Measurements from ENCODE around the gene CHRNA7.
"Not testable (repeated sequence)": the region's sequence is repeated elsewhere in the genome, so short reads cannot be mapped to it uniquely, and the experiment has no call there.

The CHRNA7 gene

DNA sequence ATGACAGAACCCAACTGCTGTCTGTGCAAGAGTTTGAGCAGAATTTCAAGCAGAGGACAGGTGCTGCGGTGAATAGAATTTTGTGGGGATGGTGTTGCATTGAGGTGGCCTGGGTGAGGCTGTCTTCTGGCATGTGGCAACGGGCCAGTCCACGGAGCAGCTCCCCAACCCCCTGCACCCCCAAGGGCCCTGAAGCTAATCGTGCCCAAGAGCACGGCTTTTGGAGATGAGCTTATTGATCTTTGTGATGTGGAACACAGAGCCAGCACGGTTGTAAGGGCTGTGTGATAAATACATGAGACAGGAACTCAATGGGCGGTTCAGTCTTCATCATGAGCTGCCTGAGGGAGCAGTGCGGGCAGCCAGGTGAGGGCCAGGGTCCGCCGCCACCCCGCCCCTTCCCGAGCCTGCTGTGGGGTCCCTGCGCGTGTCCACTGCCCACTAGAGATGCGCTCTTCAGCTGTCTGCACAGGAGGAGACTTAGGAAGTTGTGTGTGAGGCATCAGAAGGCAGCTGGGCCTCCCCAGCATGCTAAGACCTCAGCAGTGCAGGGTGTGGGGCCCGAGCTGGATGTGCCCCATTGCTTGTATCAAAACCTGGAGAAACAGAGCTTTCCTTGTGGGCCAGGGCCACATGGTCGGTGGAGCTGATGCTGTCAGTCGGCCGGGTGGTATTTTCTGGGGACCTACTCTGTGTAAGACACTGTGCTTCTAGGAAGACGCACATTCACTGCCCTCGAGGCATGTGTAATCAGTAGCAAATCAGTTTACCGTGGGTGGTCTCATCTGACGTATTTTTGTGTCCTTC, 90.5 kb downstream of the CHRNA7 start:
- no peak for DNase-seq

DNA sequence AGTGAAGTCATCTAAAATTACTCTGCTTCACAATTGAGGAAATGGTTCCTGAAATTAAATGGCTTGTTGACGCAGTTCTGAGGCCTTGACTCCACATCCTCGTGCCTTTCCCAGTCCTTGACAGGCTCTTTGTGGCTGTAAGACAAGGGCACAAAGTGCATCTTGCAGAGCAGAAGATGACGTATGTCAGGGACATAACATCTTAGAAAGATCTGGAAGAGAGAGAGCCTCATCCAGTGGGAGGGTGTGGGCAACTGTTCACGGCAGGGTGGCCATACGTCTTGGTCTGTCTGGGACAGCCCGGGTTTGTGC, 91.0 kb downstream of the CHRNA7 start:
- no peak for DNase-seq

DNA sequence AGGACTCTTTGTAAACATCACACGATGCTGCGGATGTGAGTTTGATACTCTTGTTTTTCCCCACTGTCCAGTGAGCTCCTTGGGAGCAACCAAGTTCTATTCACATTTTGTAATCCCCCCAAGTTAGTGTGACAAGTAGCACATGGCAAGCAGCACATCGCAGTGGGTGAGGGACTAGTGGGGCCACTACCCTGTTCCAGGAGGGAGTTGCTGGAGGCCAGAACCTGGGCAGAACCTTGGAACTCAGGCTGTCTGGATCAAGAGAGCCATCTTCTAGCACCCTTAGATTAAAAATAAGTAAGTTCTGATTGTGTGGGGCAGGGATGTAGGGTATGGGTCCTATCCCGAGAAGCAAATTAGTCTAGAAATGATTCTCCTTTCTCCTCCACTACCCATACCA, 91.7 kb downstream of the CHRNA7 start:
- no peak for DNase-seq

DNA sequence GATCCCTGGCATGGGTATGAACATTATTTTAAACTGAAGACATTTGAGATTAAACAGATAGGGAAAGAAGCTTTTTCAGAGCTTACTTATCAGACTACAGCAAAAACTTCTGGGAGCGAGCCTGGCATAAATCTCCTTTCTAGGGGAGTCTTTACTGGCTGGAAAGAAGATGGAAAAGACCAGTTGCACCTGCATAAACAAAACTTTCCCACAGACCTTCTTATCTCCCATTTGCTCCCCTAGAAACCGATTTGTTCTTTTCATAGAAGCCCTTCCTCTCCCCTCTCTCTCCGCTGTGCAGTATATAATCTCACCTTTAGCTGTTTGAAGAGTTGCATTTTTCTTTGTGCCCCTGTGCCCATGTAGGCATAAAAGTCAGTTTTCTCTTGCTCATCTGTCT, 93.2 kb downstream of the CHRNA7 start:
- DNase-seq = no peak

DNA sequence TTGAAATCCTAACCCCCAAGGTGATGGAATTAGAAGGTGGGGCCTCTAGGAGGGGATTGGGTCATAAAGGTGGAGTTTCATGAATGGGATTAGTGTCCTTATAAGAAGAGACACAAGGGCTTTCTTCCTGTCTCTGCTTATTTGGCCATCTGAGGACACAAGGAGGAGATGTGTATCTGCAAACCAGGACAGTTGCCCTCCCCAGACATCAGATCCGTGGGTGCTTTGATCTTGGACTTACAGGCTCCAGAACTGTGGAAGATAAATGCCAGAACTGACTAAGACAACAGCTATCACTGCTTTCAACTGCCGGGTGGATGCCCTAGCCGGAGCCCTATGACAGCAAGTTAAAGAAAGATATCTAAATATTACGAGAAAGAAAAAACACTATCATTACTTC, 94.4 kb downstream of the CHRNA7 start:
- no peak for DNase-seq

DNA sequence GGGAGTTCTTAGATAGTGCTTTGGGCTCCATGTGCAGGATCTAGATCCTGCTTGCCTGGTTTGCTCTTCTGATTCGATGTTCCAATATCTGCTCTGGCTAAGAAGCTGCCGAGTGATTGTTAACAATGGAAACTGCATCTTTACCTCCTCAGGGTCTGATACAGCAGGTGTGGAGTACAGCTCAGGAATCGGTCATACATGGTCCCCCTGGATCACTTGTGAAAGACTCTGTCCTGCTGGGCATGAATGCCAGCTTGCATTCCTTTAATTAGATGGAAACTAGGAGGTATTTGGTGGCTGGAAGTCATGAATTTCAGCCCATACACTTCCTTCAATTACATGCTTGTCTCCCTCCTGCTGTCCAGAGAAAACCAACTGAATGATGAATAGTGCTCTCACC, 95.3 kb downstream of the CHRNA7 start:
- no peak for DNase-seq

DNA sequence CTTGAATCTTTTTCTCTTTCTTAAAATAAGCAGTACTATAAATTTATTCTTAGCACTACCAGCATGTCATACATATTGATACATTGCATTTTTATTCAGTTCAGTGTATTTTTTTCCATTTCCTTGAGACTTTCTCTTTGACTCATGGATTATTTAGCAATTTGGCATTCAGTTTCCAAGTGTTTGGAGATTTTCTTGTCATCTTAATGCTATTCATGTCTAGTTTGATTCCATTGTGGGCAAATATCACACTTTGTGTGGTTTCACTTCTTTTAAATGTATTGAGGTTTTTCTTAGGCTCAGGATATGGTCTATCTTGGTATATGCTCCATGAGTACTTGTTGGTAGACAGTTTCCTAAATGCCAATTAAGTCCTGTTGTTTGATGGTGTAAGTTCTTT, 99.5 kb downstream of the CHRNA7 start:
- DNase-seq = no peak

DNA sequence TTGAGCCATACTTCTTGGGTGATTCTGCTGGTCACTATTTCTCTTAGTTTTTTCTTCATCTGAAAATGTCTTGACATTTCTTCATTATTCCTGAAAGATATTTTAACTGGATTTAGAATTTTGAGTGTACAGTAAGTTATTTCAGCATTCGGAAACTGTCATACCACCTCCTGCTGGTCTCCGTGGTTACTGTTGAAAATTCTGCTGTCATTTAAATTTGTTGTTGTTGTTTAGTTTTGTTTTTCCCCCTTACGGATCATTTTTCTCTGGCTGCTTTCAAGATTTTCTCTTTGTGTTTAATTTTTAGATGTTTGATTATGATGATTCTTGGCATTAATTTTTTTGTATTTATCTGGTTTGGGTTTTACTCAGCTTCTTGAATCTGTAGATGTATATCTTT, 100.5 kb downstream of the CHRNA7 start:
- no peak for DNase-seq

DNA sequence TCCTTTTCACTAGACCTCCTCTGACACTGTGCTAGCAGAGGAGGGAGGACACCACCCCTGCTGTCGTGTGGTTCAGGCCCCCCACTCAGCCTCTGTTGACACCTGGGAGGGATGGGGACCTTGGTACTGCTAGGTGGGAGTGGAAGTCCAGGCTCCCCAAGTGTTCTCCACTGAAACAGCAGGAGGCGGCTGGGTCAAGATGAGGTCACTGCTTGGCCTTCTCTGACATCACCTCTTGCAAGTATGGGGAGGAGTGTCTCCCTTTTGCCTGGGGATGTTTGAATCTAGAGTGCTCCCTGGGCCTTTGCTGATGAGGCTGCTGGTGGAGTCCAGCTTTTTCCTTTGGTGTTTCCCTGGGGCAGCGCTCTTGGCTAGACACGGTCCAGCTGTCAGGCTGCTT, 101.5 kb downstream of the CHRNA7 start:
- no peak for DNase-seq

DNA sequence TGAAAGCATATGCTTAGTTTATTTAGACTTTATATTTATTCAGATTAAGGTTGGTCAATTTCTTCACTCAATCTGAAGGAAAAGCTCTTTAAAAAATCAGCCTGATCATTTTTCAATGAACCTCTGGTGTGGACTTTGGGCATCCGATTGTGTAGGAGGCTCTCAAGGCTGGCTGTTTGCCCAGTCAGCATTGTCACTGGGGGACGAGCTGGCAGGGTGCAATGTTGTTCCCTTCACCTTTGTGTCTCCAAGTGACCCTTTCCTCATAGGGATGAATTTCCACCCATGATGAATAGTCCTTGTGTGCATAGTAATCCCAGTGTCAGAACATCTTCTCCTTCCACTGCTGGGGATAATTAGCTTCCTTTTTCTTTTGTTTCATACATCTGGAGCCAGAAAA, 102.5 kb downstream of the CHRNA7 start:
- no peak for DNase-seq

DNA sequence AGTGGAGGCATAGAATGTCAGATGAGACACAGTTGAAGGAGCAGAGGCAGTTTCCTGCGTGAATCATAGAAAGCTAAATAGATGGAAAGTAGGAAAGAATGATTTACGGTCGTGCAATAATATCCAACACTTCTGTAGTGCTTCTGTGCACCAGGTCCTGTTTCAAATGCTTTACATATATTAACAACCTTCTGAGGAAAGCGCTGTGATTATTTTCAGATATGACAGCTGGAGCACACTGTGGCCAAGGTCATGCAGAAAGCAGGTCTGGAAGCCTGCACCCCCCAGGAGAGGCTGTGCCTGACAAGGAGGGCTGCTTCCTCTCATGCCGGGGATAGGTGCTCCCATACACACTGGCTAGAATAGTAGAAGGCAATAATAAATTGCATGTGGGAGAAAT, 104.5 kb downstream of the CHRNA7 start:
- DNase-seq = no peak

DNA sequence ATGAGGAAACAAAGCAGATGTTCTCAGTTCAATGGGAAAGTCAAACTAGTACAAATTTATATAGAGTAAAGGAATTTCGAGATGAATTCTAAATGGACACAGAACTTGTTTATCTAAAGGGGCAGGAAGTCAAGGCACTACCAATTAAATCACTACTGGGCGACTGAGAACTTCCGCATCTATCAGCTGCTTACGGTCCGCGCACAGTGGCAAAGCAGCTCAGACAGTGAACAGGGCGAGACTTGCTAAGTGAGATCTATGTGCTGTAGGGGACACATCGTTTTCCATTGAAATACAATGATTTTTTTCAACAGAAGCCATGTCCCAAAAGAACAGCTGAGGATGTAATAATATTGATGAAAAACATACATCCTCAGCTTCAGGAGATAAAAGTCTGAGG, 105.0 kb downstream of the CHRNA7 start:
- DNase-seq = no peak

DNA sequence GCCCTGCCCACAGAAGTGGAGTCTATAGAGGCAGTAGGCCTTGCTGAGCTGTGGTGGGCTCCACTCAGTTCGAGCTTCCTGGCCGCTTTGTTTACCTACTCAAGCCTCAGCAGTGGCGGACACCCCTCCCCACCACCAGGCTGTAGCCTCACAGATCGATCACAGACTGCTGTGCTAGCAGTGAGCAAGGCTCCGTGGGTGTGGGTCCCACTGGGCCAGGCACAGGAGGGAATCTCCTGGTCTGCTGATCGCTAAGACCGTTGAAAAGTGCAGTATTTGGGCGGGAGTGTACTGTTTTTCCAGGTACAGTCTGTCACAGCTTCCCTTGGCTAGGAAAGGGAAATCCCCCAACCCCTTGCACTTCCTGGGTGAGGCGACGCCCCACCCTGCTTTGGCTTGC, 115.2 kb downstream of the CHRNA7 start:
- not testable (repeated sequence) for DNase-seq

DNA sequence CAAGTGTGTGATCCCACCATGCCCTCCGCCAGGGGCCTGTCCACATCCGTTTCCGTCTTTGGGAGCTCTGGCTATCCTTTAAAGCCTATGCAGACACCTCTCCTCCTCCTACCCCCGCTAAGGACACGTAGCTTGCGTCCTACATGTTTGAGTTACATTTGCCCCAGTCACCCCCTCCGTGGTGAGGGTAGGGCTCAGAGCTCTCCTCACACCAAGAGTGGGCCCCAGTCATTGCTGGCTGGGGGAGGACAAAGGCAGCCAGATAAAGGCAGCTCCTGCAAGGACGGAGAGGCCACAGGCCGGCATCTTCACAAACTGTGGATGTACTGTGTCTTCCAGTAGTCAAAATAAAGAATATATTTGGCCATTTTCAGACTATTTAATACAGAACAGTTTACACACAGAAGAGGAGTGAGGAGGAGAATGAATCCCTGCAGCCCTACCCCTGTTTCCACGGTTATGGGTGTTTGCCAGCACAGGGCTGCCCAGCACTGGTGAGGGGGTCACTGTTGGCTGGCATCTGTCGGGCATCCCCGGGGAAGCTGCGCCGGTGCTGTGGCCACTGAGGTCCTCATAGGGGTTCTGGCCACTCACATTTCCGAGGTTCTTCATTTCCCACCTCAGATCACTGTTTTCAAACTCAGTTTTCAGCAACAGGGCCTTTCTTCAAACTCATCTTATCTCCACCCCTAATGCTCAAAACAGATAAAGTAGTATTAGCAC, 118.7 kb downstream of the CHRNA7 start:
- no peak for DNase-seq

DNA sequence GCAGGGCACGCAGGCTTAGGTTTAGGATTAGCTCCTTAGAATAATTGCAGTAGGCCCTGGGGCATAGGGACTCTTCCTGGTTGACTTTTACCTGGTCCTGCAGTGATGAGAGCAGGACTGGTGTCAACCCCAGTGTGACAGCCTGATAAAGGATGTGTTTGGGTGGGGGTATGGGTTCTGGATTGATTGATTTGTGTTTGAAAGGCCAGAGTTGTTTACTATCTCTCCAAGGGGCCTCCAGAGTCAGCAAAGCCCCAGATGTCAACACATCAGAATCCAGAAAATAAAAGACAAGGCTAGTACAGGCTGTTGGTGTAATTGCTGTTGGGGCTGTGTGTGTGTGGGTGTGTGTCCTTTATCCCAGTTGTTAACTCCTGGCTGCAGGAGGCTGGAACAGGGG, 122.3 kb downstream of the CHRNA7 start:
- no peak for DNase-seq

DNA sequence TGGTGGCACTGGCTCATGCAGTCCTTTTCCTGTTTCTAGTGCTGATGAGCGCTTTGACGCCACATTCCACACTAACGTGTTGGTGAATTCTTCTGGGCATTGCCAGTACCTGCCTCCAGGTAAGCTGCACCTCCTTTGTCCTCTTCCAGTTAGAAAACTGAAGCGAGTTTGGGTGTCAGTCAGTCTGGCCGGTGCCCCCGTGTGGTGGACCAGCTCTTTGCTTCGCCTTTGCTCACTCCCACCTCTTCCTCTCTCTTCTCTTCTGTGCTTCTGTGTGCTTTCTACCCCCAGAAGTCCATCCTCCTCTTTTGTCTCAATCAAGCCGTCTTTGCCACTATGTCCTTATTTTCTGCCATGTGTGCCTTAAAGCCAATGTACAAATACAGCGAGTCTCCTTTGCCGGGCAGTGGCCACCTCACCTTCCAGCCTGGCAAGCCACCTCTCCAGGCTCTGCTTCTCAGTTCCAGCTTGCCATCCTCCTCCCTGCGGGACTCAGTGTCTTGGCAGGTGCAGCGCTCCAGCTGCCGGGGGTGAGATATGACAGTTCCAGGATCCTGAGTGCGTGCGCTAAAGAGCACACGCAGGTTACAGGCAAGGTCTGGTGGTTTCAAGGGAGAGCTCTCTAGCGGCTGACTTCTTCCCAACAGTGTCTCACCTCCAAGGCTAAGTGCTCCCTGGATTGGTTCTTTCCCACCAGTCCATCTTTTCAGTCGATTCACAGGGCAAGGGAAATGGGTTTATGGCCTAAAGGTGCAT, 123.7 kb downstream of the CHRNA7 start:
- not testable (repeated sequence) for DNase-seq

DNA sequence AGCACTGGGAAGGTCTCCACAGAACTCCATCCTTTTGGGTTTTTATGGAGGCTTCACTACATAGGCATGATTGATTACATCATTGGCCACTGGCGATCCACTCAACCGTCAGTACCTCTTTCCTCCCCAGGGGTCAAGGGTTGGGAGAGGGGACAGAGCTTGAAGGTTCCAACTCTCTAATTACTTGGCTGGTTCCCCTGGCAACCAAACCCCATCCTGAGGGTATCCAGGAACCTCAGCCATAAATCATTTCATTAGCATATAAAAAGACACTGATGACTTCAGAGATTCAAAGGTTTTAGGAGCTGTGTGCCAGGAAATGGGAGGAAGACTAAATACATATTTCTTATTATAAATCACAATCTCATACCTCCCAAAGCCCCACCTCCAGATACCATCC, 131.8 kb downstream of the CHRNA7 start:
- not testable (repeated sequence) for DNase-seq

DNA sequence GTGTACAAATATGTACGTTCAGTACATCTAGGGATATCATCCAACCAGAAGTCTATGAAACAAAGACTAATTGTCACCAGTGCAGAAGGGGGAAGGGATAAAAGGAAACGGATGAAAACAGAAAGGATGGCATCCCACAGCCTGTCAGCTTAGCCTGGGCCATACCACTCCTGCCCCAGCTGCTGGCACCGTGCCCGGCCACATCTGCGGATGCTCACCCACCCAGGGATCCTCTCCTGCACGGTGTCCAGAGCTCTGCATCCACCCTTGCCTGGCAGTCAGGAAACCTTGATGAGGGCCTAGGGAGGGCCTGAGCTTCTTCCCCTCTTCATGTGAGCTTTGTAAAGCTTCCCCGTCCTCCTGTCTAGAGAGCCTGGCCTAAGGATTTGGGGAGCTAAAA, 133.8 kb downstream of the CHRNA7 start:
- not testable (repeated sequence) for DNase-seq

DNA sequence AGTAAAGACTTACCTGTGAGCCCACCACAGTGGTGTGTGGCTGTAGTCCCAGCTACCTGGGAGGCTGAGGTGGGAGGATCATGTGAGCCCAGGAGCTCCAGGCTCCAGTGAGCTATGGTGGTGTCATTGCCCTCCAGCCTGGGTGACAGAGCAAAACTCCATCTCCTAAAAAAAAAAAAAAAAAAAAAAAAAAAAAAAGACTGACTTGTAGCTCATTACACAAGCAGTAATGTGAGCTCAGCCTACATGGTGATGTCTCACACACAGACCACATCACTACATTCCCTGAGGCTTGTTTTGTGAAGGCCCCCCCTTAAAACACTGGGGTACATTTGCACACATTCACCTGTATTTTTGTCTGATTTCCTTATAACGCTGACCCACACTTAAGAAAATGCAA, 134.4 kb downstream of the CHRNA7 start:
- DNase-seq = not testable (repeated sequence)

DNA sequence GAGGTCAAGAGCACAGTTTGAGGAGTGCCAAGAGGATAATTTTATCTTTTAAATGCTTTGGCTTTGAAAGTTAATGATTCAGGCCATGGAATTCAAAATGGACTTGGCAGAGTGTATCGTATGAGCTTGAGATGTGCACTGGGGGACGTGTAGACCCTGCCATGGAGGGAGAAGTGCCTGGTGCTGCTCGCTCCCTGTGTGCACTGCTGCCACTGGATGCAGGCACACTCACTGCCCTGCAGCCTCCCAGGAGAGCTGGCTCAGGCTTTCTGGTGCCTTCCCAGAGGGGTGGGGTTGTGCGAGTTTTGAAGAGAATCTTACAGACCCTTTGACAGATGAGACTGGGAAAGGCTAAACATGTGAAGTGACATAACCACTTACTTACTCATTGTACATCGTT, 135.5 kb downstream of the CHRNA7 start:
- not testable (repeated sequence) for DNase-seq

DNA sequence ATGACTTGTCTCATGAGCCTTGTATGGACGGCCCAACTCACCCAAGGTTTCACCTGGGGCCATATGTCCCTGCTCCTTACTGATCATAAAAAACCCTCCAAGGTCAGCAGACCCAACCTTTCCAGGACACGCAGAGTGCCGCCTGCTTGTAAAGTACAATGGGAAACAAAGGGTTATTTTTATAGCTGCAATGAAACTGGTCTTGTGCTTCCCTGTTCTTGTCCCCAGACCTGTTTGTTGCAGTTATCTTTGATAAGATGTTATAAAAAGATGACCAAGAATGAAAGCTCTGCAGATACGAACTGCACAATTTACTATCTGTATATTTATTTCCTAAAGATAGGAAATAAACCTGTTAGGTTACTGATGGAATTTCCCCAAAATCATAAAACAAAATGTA, 136.0 kb downstream of the CHRNA7 start:
- DNase-seq = not testable (repeated sequence)

DNA sequence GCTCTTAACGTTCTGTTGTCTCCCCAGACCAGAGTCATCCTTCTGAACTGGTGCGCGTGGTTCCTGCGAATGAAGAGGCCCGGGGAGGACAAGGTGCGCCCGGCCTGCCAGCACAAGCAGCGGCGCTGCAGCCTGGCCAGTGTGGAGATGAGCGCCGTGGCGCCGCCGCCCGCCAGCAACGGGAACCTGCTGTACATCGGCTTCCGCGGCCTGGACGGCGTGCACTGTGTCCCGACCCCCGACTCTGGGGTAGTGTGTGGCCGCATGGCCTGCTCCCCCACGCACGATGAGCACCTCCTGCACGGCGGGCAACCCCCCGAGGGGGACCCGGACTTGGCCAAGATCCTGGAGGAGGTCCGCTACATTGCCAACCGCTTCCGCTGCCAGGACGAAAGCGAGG, 137.6 kb downstream of the CHRNA7 start:
- DNase-seq = not testable (repeated sequence)

DNA sequence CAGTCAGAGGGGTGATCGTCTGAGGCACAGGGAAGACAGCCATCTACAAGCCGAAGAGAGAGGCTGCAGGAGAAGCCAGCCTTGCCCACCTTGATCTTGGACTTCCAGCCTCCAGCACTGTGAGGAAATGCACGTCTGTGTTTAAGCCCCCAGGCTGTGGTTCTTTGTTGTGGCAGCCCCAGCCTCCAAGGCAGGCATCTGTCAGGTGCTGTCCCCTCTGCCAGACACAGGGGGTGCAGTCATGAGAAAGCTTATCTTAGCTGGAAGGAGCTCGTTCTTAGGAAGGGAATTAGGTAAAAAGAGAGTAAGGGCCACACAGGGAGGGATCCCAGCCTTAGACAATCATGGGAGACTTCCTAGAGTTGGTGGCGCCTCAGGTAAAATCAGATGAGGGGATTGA, 150.3 kb downstream of the CHRNA7 start:
- DNase-seq = not testable (repeated sequence)

DNA sequence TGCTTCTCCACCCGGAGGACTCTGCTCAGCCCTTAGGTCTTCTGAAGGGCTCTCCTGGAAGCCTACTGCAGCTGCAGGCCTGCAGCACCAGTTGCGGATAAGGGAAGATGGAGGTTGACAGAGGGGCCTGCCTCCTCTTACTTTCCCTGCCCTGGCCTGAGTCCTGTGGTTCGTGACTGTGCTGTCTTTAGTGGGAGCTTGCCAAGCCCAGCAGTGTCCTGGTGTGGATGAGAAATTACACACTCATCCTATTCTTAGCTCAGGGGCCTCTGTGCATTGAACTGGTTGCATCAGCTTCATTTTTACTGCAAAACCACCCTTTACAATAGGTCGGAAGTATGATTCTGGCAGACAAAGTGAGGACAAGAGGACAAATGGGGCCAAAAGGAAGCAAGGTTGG, 163.5 kb downstream of the CHRNA7 start:
- not testable (repeated sequence) for DNase-seq
